ENCODE measurements around the gene CHRM2.

- TF ChIP-seq, protein P1, sequence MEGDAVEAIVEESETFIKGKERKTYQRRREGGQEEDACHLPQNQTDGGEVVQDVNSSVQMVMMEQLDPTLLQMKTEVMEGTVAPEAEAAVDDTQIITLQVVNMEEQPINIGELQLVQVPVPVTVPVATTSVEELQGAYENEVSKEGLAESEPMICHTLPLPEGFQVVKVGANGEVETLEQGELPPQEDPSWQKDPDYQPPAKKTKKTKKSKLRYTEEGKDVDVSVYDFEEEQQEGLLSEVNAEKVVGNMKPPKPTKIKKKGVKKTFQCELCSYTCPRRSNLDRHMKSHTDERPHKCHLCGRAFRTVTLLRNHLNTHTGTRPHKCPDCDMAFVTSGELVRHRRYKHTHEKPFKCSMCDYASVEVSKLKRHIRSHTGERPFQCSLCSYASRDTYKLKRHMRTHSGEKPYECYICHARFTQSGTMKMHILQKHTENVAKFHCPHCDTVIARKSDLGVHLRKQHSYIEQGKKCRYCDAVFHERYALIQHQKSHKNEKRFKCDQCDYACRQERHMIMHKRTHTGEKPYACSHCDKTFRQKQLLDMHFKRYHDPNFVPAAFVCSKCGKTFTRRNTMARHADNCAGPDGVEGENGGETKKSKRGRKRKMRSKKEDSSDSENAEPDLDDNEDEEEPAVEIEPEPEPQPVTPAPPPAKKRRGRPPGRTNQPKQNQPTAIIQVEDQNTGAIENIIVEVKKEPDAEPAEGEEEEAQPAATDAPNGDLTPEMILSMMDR (IDR thresholded peaks at IDR 0.05; ENCODE audit: borderline replicate concordance, extremely low read depth, low read length, poor library complexity, severe bottlenecking): no peak
- no peak for TF ChIP-seq EZH2 (IDR thresholded peaks at IDR 0.05; ENCODE audit: borderline replicate concordance, low read depth, low read length, severe bottlenecking)
Measured at GRCh38 chr7:136869991-136870865, 1.8 kb downstream of the CHRM2 start.

Measured in DND-41 (cell line).